COR-L47 (cell line): ENCODE measurements around the gene PMFBP1.
A peak's percentile ranks its signal among the peaks of the same experiment; 100 is the strongest.

Experiments
- DNase-seq: peaks from one replicate; lab custom pipeline; 2025; lab: John Stamatoyannopoulos, UW

PMFBP1 gene, protein sequence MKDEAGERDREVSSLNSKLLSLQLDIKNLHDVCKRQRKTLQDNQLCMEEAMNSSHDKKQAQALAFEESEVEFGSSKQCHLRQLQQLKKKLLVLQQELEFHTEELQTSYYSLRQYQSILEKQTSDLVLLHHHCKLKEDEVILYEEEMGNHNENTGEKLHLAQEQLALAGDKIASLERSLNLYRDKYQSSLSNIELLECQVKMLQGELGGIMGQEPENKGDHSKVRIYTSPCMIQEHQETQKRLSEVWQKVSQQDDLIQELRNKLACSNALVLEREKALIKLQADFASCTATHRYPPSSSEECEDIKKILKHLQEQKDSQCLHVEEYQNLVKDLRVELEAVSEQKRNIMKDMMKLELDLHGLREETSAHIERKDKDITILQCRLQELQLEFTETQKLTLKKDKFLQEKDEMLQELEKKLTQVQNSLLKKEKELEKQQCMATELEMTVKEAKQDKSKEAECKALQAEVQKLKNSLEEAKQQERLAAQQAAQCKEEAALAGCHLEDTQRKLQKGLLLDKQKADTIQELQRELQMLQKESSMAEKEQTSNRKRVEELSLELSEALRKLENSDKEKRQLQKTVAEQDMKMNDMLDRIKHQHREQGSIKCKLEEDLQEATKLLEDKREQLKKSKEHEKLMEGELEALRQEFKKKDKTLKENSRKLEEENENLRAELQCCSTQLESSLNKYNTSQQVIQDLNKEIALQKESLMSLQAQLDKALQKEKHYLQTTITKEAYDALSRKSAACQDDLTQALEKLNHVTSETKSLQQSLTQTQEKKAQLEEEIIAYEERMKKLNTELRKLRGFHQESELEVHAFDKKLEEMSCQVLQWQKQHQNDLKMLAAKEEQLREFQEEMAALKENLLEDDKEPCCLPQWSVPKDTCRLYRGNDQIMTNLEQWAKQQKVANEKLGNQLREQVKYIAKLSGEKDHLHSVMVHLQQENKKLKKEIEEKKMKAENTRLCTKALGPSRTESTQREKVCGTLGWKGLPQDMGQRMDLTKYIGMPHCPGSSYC

DNA sequence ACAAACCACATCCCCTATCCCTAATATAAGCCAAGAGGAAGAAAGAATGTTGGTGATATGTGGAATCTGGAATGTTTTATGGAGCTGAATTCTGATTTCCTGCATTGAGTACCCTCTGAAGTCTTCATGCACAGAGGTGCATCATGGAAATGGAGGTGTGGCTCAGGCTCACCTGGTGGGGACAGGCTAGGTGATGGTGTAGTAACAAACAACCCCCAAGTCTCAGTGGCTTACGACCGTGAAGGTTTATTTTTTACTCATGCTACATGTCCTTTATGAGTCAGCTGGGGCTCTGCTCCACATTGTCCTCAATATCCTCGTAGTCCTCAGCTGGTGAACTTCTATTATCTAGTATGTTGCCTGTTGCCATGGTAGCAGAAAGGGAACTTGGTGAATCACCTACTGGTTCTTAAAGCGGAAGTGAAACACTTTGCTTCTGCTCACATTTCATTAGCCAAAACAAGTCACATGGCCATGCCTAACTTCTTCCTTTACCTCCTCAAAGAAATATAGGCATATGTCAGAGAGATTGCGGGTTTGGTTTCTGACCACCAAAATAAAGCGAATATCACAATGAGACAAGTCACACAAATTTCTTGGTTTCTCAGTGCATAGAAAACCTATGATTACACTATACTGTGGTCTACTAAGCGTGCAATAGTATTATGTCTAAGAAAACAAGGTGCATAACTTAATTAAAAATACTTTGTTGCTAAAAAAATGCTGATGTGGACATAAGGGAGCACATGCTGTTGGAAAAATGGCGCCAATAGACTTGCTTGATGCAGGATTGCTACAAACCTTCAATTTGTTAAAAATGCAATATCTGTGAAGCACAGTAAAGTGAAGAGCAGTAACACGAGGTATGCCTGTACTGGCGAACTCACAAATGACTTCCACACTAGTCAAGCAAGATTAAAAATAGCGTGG, at the start of gene PMFBP1:
PMFBP1 (minus strand) TSS at position 51 of the 930 bp plus-strand sequence. CDS start 947 bp downstream, outside the sequence.
- peak; percentile 33 for DNase-seq

DNA sequence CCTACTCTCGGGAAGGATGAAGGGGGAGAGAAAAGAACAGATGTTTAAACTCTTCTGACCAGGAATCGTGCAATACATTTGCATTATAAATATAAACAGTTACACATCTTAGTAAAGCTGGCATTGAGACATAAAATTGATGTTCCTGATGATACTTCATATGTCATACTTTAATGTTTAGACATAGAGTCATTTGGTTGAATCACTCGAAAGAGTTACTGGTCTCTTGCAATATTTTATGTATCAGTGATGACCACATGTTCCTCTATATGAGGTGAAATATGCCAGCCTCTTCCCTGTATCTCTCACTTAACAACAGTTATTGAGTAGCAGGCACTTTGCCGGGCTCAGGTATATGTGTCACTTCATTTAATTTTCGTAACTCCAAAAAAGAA, 49.7 kb upstream of the PMFBP1 start:
- no peak for DNase-seq

DNA sequence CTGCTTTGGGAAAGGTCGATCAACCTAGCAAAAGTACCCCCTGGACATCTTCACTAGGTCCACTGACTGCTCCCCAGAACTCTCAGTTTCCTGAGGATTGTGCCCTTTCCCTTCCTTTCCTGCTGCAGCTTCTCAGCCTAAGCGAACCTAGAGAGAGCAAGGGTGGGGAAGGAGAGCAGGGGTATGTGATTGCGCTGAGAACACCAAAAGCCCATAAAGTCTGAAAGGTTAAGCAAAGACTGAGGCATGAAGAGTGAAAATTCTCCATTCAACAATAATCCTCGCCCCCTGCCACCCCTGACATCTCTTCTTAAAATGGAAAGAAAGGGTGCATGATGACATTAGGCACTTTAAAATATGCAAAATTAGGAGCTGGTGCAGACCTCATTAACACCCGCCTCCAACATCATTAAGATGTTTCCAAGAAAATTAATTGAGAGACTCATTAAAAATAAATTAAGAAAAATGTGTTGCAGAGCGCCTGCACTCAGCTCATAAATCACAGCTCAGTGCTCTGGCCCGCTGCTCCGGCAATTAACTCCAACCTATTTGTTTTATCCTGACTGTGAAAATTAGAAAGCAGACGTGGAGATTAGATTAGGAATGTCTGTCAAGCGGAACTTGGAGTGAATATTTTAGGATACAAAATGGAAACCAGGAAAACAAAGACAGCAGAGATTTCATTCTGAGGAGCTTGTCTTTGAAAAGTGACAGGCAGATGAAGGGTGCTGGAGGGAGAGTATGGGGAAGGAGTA, 49.1 kb upstream of the PMFBP1 start:
- no peak for DNase-seq

DNA sequence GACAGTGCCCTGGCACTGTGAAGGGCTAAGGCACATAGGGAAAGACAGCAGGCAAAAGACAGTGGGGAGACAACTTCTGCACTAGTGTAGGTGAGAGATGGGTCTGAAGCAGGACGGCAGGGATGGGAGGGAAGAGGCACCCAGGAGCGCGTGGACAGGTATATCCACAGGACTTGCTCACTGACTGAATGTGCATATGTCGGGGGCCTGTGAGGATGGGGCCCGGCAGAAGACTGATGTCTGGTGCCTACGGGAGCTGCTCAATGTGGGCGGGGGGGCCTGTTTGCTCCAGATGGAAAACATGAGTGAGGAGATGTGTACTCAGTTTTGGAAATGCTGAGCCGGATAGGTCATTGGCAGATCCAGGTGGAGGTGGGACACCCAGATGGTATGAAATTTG, 47.3 kb upstream of the PMFBP1 start:
- DNase-seq: no peak

DNA sequence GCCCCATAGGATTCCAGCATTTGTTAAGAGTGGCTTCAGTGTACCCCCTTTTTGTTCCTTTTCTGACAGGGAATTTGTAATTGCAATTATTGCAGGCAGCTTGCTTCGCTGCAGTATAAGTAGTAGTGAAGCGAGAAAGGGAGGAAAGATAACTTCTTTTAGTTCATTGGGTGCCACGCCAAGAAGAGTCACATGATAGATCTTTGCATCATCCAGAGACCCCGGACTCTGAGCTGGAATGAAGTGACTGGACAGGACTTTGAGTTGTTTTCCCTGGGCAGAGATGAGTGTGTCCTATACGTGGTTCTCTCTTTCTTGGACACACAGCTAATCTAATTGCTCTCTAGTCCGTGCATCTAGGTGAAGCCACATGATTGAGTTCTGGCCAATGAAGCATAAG, 44.8 kb upstream of the PMFBP1 start:
- no peak for DNase-seq

DNA sequence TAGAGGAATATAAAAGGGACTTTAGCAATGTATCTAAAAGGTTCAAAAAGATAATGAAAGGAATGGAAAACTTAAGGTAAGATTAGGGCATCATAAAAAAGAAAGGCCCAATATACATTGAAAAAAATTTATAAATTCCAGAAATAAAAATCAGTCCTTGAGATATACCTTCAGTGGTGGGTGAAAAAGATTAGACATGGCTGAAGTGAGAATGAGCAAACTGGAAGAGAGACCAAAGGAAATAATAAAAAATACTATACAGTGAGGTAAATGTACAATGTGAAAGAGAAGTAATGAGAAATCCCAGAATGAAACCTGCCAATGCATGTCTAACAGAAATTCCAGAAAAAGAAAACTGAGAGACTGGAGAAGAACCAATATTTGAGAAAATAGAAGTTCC, 42.9 kb upstream of the PMFBP1 start:
- no peak for DNase-seq

DNA sequence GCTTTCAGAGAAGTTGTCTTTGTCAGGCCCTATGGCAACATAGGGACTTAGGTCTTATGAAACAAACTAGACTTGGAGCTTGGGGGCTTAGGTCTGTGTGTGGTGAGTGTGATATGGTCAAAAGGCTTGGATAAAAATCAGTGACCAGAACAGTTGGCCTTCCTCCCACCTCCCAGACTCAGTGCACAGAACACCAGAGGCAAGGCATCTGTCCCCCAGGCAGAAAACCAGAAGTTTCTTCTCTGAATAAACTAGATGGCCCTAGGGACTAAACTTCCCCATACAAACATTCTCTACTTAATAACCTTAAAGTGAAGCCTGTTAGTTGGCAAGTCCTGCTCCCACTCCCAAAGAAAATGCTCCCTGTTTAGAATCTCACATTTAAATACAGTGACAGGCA, 39.2 kb upstream of the PMFBP1 start:
- no peak for DNase-seq

DNA sequence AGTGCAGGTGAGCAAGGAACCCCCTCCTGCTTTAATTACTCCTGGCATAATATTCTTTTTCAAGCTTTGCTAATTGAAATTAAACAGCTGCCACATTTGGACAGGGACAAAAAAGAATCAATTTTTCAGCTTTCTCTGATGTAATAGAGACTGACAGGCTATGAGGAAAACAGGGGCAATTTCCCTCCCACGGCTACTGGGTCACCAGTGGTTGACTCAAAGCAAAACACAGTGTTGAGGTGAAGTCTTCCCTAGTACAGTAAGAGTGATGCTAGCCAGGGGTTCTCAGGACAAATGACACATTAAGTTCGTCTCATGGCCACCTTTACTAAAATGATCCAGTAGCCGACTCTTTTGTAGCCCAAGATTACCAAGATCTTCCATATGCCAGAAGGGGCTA, 38.6 kb upstream of the PMFBP1 start:
- DNase-seq: peak; percentile 58

DNA sequence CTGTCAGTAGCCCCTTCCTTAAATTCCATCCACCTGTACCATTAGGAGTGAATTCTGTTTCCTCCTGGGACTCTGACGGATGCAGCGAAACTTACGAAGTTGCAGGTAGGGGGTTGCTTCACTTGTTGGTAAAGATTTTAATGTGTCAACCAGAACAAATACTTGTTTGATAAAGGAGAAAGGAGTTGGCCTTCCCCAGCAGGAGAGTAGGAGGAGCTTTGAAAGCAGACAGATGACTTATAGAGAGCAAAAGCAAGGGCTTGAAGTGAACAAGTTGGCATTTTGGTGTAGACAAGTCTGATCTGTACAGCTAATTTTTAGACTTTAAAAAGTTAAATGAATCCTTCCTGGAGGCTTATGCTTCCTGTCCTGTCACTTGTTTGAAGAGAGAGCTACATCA, 38.1 kb upstream of the PMFBP1 start:
- DNase-seq: no peak

DNA sequence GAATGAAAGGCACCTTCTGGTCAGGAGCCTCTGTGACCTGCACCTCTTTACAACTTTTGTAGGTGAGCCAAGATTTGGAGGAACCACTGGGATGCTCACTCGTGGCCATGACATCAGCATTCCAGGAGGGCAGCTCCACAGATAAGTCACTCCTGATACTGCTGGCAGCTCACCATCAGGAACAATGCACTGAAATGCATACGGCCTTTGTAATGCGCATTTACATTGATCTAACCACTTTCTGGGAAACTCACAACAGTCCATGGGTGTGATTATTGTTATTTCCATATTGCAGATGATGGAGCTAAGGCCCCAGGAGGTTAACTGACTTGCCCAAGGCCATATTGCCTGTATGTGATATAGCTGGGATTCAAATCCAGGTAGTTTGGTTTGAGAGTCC, 34.3 kb upstream of the PMFBP1 start:
- no peak for DNase-seq

DNA sequence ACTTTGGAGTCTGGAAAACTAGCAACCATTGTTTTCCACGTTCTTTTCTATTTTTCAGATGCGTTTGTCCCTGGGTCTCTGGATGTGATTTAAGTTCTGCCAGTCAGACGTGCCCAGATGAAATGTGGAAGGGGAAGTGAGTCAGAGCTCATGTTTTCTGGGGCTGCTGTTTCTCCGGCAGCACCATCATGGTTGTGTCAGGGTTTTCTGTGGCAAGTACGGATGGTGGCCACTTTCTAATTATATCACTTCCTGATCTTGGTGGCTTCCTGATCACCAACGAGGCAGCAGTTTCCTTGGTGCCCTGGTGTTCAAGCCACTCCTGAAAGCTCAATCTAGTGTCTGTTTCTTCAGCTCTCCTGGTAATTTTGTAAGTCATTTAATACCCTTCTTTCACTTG, 31.4 kb upstream of the PMFBP1 start:
- DNase-seq: no peak

DNA sequence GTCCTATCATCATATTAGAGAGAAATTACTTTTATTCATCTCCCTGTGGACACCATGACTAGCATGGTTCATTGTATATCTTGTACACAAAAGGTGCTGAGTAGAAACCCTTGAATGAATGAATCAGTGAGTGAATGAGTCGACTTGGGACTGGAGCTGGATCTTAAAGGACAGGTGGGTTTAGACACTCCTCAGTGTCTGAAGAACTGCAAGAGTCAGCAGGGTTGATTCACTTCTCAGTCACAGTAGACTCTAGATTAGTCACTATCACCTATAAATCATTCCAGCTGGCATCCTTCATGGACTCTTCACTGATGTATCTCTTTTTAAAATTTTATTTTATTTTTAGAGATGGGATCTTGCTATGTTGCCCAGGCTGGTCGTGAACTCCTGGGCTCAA, 30.1 kb upstream of the PMFBP1 start:
- DNase-seq: no peak

DNA sequence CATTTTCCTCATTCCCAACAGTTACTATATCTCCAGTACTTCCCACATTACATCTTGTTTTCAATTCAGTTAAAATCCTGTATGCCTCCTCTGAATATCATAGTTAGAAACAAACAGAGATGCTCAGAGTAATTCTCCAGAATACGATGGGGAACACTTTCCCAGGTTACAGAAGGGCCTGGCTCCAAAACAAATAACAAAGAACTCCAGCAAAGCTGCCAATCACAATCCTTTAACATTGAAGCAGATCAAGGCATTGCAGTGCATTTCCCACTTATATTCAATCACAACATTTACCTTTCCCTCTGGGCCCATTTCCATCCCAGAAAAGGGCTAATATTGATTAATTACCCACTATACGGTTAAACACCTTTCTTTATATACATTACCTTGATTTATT, 29.4 kb upstream of the PMFBP1 start:
- DNase-seq: no peak

DNA sequence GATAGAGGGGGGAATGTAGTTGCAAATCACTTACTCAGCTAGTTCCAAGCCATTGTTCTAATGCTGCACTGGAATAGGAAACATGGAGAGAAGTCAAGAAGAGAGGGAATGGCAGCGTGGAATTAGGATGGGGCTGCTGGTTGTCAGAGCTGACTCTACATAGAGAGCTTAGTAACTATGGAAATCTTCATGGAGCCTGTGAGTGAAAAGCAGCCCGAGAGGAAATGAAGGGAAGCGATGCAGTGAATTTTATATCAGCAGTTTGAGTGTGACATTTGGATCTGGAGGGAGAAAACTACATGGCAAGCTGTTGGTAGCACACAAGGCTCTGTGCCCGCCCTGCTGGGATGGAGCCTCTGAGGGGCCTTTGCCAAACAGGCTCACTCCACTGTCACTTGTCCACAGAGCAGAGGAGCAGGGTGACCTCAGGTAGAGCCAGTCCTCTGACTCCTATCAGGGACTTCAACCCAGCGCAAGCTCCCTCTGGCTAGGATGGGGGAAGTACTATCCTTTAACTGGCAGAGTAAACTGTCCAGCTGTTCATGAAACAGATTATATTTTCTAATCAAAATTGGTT, 27.9 kb upstream of the PMFBP1 start:
- DNase-seq: no peak

DNA sequence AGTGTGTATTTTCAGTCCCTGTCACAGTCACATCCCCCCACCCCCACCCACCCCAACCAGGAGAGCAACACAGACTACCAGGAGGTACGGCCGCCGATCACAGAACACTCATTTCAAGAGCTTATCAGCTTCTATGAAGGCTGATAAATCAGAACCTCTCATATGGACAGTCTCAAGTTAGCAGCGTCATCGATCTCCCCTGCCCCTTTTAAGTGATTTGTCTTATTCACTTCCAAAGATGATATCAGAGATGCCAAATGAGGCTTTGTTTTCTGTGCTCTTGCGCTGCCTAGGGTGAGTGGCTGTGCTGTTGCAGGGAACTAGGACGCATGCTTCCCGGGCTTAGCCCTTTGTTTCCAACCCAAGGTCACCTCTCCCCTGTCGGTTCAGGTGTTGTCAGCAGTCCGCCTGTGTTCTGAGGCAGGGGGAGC, 26.8 kb upstream of the PMFBP1 start:
- DNase-seq: no peak

DNA sequence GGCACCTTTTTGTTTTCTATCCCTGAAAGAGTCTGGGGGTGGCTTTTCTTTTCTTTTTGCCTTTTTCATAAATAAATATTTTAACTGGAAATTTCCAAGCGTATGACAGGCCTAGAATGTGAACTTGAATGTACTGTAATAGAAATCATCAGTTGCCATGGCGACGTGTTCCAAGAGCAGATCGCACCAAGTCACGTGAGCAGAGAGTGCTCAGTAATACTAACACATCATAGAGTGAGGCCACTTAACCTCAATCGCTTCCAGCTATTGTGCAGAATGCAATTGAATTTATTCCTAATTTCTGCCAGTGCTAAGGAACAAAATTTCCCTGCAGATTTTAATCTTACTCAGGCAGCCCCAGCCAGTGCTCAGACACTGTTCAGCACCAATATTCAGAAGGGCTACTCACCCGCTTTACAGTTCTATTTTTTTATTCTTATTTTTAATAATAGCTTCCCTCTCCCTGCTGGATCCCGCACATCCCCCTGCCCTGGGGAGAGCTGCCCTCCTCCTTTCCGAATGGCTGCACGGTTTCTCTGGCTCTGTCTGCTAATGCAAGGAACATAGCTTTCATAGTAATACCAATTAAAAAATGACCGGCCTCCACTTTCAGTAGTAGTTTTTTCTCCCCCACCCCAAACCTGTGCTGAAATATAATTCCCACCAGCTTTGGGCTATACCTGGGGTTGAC, 26.2 kb upstream of the PMFBP1 start:
- peak; percentile 43 for DNase-seq

DNA sequence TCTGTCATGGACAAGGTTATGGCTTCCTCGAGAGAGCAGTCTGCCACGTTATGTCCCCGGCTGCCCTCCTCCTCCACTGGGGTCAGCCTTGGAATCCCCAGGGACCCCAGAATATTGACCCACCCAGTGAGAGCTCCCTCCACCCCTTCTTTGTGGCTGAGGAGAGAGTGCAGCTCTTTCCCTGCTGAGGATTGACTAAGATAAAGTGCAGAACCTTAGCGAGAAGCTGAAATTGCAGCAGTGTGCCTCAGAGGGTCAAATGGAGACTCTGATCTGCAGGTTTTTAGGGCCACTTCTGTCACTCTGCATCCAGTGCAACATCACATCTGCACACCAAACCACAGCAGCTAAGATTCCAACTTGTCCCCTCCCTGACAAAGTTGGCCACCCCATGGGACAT, 25.6 kb upstream of the PMFBP1 start:
- no peak for DNase-seq

DNA sequence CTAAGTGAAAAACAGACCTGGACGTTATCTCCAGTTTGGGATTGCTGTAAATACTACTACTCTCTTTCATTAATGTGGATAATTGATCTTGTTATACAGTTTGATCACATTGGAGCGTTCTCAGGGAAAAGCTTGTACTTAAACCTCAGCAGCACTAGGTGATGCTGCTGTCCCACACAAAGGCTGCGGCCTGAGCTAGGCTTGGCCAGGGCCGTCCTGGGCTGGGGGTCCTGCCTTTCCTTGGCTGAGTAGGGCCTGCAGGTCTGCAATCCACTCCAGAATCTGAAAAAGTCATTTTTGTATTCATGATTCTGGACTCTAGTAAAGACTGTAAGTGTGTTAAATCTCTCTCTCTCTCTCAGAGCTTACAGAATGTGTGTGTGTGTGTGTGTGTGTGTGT, 23.7 kb upstream of the PMFBP1 start:
- DNase-seq: no peak

DNA sequence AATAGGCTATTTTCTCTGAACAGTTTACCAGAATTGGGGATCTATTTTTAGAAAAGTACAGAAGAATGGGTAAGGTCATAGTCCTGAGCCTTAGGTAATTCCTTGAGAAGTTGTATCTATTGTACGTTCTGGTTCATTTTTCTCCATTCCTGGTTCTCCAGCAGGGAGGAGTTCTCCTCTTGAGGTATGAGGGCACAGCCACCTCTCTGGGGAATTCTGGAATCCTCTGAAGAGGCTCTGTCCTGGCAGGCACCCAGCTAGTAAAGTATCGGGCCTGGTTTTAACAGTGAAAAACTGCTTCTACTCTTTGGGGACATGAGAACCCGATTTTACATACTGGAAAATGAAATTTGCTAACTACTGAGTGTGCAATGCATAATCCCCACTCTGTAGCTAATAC, 19.6 kb upstream of the PMFBP1 start:
- DNase-seq: no peak

DNA sequence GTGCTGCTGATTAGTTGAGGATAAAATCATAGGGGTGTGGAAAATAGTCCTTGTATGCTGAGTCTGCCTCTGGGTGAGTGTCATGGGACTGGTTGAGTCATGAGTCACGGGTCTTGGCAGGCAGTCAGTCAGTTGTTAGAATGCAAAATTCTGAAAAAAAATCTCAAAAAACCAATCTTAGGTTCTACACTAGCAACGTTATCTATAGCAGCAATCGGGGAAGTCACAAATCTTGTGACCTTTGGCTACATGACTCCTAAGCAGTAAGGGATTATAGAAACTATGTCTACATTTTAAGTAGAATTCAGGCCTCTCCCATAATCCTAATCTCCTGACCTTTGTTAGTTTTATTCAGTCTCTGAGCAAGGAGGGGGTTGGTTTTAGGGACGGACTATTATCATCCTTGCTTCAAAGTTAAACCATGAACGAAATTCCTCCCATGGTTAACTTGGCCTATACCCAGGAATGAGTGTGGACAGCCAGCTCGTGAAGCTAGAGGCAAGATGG, 18.0 kb upstream of the PMFBP1 start:
- DNase-seq: no peak
